ENCODE results near the gene AMPH. TPM values are rescaled to one million over a fixed set of nuclear protein-coding genes. Genes with fewer than 3 reads are reported as not detected.

AMPH gene
- total and polyA plus RNA-seq, 3 donors from 2014 or later = 5.8 to 9.0 (median 7.6) TPM

- intact Hi-C loops (cut with DNase I; ENCODE audit: low total_unique reads) = no loop called here
- no peak for TF ChIP-seq POLR2A (IDR thresholded peaks at IDR 0.05)
- TF ChIP-seq, protein P1, sequence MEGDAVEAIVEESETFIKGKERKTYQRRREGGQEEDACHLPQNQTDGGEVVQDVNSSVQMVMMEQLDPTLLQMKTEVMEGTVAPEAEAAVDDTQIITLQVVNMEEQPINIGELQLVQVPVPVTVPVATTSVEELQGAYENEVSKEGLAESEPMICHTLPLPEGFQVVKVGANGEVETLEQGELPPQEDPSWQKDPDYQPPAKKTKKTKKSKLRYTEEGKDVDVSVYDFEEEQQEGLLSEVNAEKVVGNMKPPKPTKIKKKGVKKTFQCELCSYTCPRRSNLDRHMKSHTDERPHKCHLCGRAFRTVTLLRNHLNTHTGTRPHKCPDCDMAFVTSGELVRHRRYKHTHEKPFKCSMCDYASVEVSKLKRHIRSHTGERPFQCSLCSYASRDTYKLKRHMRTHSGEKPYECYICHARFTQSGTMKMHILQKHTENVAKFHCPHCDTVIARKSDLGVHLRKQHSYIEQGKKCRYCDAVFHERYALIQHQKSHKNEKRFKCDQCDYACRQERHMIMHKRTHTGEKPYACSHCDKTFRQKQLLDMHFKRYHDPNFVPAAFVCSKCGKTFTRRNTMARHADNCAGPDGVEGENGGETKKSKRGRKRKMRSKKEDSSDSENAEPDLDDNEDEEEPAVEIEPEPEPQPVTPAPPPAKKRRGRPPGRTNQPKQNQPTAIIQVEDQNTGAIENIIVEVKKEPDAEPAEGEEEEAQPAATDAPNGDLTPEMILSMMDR (IDR thresholded peaks at IDR 0.05) = no peak
- no peaks in the 10 kb centered on the region for H3K4me1 ChIP-seq
- WGBS, 2 donors = 92% methylated on average over 2 of the region's 2 CpGs
- H3K9me3 ChIP-seq = no peaks in the 10 kb centered on the region
- no peaks in the 10 kb centered on the region for H3K36me3 ChIP-seq (ENCODE audit: low read depth, missing control alignments)
- no peak overlapping the region for H3K27ac ChIP-seq
- DNase-seq = no peak
- no peak overlapping the region for H3K4me3 ChIP-seq
- H3K27me3 ChIP-seq = no peaks in the 10 kb centered on the region
Measured at GRCh38 chr7:38512291-38512690, 118.9 kb downstream of the AMPH start.

GRCh38 chr7:38507384-38507783 is 123.8 kb downstream of the AMPH start:
- Histone ChIP-seq H3K4me1 (no peaks in the 10 kb centered on the region), H3K36me3 (ENCODE audit: low read depth, missing control alignments) (no peaks in the 10 kb centered on the region), H3K4me3 (no peak overlapping the region), H3K27me3 (no peaks in the 10 kb centered on the region), H3K27ac (no peak overlapping the region), H3K9me3 (no peaks in the 10 kb centered on the region)
- intact Hi-C loops (cut with DNase I; ENCODE audit: low total_unique reads) = no loop called here
- no peak for TF ChIP-seq POLR2A (IDR thresholded peaks at IDR 0.05)
- TF ChIP-seq, protein P1 (IDR thresholded peaks at IDR 0.05) = no peak
- DNase-seq = no peak
- 80 to 82% methylated on average over 2 of the region's 2 CpGs for WGBS, 2 donors

DNA sequence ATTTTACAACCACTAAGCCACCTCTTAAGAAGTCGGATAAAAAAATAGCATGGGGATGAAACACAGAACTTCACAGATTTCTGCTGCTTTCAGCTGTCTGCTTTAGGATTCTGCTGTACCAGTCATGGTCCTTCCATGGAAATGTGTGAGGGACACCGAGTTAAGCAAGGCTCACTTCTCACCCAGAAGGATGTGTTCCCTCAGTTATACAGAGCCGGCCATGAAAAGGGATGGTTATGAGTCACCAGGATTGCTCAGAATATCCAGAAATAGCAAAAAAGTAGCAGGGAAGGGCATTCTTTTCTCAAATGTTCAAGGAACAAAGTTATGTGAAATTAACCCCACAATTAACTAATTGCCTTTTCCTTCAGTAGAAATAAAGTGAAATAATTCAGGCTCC is 124.4 kb downstream of the AMPH start:
- H3K4me3 ChIP-seq = no peak overlapping the region
- no peak overlapping the region for H3K27ac ChIP-seq
- no peaks in the 10 kb centered on the region for H3K36me3 ChIP-seq (ENCODE audit: low read depth, missing control alignments)
- H3K27me3 ChIP-seq = no peaks in the 10 kb centered on the region
- WGBS, 2 donors = 71 to 79% methylated on average over 3 of the region's 3 CpGs
- DNase-seq = no peak
- intact Hi-C loops (cut with DNase I; ENCODE audit: low total_unique reads) = no loop called here
- no peak for TF ChIP-seq POLR2A (IDR thresholded peaks at IDR 0.05)
- TF ChIP-seq, protein P1 (IDR thresholded peaks at IDR 0.05) = no peak
- H3K4me1 ChIP-seq = no peaks in the 10 kb centered on the region
- no peaks in the 10 kb centered on the region for H3K9me3 ChIP-seq

DNA sequence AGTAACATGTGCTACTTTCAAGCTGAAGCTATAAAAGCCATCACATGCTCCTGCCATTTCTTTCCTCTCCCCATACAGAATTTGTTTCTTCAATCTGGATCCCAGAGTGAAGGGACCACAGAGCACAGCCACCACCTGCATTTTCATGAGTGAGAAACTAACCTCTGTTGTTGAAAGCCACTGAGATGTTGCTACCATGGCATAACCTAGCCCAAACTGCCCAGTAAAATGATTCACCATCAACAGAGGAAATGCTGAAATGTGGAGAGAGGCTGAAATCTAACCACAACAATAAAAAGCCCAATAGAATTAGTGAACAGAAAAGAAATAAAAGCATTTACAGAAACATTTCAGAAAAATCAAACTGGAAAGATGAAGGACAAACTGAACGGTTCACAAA is 125.2 kb downstream of the AMPH start:
- TF ChIP-seq POLR2A (IDR thresholded peaks at IDR 0.05) = no peak
- TF ChIP-seq, protein P1 (IDR thresholded peaks at IDR 0.05) = no peak
- 93% methylated on average over 1 of the region's 1 CpG for WGBS, 2 donors
- no peak for DNase-seq

GRCh38 chr7:38504684-38505083 is 126.5 kb downstream of the AMPH start:
- H3K36me3 ChIP-seq (ENCODE audit: low read depth, missing control alignments) = no peaks in the 10 kb centered on the region
- WGBS, 2 donors = 70 to 75% methylated on average over 2 of the region's 2 CpGs
- intact Hi-C loops (cut with DNase I; ENCODE audit: low total_unique reads) = no loop called here

More for the DNA sequence above, 125.2 kb downstream of the AMPH start:
- Histone ChIP-seq H3K27me3 (no peaks in the 10 kb centered on the region), H3K9me3 (no peaks in the 10 kb centered on the region), H3K4me1 (no peaks in the 10 kb centered on the region), H3K4me3 (no peak overlapping the region), H3K36me3 (ENCODE audit: low read depth, missing control alignments) (no peaks in the 10 kb centered on the region), H3K27ac (no peak overlapping the region)
- intact Hi-C loops (cut with DNase I; ENCODE audit: low total_unique reads) = no loop called here

More at GRCh38 chr7:38504684-38505083, 126.5 kb downstream of the AMPH start:
- DNase-seq = no peak
- Histone ChIP-seq H3K4me1 (no peaks in the 10 kb centered on the region), H3K27ac (no peak overlapping the region), H3K4me3 (no peak overlapping the region), H3K27me3 (no peaks in the 10 kb centered on the region), H3K9me3 (no peaks in the 10 kb centered on the region)
- TF ChIP-seq POLR2A (IDR thresholded peaks at IDR 0.05) = no peak
- TF ChIP-seq, protein P1 (IDR thresholded peaks at IDR 0.05) = no peak

Measured in testis (tissue), 3 donors.